CD4-positive, alpha-beta T cell treated with Interleukin-1 beta for 1 hour (primary cell): ENCODE measurements around the gene PWWP2B.

ENCODE experiments used
- DNase-seq, 2 donors: peaks; one replicate each; pipeline ENCODE4 v3.0.0-alpha.2; 2020 to 2022

PWWP2B gene

DNA sequence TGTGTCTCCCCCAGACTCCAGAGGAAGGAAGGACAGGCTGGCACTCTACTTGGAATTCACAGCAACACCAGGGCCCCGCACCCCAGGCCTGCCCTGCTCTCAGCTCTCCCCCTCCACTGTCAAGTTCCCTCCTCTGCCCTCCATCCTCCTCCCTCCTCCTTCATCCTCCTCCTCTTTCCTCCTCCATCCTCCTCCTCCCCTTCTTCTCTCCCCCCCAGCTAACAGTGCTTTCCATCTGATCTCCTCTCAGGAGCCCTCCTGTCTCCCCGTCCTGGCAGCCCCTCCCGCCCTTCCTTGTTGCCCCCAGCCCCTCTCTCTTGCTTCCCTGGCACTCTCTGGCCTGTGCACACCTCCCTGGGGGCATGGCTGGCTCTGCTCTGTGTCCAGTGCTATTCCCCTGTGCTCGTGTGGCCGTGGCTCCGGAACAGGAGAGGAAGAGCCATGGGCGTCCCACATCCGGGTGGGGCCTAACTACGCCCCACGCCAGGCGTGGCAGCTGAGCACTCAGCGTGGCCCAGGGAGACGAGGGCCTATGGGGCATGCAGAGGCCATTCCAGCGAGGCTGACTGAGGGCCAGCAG lies 64.2 kb downstream of the PWWP2B start:
- no peak for DNase-seq

DNA sequence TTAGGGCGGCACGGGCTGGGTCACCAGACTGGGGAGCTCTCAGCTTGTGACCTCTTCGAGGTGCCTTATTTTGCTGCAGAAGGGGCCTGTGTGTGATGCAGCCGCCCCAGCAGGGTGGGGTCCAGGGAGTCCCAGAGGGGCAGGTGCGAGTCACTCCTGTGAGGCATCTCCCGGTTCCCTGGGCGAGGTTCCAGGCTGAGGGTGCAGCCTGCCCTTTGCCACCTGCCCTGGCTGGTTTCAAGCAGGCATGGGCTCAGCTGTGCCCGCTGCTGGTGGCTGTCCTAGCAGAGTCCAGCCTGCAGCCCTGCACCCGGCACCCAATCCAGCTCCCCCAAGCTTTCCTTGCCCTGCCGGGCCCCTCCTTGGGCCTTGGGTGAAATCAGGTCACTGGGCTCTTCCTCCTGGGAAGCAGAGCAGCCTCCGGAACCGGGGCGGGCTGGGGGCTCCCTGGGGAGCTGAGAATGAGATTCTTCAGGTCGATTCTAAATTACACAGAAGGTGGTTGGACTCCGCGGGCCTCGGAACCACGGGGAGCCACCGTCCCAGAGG lies 64.8 kb downstream of the PWWP2B start:
- no peak for DNase-seq

GRCh38 chr10:132462463-132463332 lies 65.7 kb downstream of the PWWP2B start:
- DNase-seq = no peak

DNA sequence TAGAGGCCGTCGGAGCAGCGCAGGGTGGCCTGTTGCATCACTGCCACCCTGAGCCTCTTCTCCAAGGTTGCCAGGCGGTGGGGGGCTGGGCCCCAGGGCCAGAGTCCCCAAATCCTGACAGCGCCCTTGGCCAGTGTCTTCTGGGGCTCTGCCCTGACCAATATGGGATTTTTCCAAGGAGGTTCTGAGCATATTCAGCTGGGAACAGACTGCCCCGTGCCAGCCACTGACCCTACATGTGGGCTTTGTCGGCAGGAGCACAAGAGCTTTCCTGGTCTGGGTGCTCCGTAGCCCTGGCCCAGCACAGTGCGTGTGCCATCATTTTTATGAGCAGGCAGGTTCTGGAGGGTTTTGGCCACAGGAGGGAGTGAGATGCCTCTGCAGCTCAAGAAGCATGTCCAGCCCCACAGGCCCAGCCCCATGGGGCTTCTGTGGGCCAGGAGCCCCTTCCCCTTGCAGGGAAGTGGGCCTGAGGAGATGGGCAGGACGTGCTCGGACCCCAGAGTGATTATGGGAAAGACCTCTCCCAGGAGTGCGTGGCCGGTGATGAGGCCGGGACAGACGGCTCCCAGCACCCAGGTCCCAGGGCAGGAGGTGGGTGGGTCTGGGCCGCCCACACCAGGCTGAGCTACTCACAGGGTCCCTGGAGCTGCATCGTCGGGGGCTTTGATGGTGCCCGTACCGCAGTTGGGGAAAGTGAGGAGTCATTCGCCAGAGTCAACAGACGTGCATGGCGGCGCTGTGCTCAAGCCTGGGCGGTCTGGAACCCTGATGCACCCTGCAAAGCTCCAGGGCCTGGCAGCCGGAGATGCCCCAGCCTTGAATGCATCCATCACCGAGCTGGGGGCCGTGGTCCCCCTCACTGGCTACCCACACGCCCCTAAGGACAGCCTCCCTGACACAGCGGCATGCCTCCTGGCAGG lies 66.6 kb downstream of the PWWP2B start:
- DNase-seq = no peak

GRCh38 chr10:132464256-132465192 lies 67.5 kb downstream of the PWWP2B start:
- DNase-seq = no peak

DNA sequence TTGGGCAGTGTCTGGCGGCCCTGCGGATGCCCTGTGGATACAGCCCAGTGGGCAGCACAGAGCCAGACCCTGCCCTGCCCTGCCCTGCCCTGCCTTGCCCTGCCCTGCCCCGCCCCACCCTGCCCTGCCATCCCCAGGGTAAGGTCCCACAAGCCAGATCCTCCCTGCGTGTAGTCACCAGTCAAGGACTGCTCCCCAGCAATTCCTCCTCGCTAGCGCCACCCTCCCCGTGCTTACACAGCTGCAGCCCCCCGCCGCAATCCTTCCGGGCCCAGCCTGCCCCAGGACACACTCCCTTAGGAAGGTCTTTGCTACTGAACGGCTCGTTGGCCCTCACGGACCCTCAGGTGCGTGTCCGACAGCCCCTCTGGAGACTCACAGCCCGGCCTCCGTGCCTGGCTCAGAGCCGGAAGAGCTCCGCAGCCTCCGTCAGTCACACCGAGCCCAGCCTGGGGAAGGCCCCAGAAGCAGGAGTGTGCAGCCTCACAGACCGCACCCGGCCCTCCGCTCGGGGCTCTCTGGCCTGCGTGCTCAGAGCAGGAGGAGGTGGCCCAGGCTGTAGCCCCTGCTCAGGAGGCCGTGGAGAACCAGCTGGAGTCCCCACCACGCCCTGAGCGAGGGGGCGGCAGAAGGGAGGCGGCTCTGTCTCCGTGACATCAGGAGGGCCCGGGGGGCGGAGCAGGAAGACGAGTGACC lies 68.3 kb downstream of the PWWP2B start:
- no peak for DNase-seq

- DNase-seq = no peak
Observed at GRCh38 chr10:132465889-132466519, 69.0 kb downstream of the PWWP2B start.

- no peak for DNase-seq
Observed at GRCh38 chr10:132466520-132467463, 69.8 kb downstream of the PWWP2B start.
